A204.1 (cell line): ENCODE results near the gene CYTH2.

Experiments used
- FAIRE-seq: peaks from 2 replicates; lab custom pipeline; 2012; peaks lifted over from hg19 to GRCh38; lab: Jason Lieb, UNC

CYTH2 gene

DNA sequence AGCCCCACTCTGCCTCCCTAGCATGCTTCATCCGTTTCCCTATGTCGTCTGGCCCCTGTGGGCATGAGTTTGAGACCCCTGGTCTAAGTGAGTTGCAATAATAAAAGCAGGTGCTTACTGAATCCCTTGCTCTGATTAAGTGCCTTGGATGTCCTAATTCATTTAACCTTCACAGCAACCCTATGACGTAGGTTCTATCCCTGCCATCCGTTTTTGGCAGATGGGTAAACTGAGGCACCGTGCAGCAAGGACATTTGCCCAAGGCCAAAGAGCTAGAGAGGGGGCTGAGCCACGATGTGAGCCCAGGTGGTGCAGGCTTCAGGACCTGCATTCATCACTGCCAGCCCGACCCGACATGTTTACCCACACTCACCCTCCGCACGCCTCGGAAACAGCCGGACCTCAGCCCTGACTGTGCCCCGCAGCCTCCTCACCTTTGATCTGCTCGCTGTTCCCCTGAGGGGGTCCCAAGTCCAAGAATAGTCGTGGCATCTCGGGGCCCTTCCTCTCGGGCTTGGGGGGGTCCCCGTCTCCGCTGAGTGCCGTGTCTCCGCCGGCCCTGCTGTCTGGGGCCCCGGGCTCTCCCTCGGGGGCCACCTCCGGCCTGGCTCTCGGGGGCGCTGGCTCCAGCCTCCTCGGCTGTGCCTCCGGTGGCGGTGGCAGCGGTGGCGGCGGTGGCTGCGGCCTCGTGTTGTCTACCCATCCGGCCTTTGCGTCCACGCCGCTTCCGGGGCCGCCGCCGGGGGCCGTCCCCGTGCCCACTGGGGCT is 28.0 kb downstream of the CYTH2 start:
- no peak for FAIRE-seq

- no peak for FAIRE-seq
These were observed 28.8 kb downstream of the CYTH2 start for GRCh38 chr19:48497728-48498594.

DNA sequence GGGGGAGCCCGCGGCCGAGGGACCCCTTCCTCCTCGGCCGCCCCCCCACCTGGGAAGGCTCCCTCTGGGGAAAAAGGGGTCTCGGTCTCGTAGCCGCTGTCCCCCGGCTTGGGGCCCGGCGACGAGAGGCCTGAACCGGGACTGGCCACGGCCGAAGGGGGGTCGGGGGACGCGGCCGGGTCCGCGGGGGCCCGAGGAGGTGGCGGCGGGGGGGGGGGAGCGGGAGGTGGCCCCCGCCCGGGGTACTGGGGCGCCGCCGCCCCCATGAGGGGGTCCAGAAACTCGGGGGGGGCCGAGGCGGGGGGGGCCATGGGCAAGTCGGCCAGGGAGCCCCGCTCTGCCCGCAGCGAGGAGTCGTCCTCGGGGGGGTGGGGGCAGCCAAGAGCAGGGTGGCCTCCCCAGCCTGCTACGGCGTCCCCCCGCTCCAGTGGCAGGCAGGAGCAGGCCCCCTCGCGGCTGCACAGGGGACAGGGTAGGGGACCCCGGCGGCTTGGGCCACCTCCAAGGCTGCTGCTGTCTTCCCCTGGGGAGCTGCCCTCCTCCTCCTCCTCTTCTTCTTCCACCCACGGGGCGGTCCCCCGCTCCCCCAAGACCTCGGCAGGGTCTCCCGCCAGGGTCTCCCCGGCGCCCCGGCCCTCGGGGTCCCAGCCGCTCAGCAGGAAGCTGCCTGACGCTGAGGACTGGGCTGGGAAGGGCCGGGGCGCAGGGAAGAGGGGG is 29.6 kb downstream of the CYTH2 start:
- no peak for FAIRE-seq

GRCh38 chr19:48499316-48500090 is 30.3 kb downstream of the CYTH2 start:
- no peak for FAIRE-seq

GRCh38 chr19:48500830-48501493 is 31.8 kb downstream of the CYTH2 start:
- FAIRE-seq: no peak

DNA sequence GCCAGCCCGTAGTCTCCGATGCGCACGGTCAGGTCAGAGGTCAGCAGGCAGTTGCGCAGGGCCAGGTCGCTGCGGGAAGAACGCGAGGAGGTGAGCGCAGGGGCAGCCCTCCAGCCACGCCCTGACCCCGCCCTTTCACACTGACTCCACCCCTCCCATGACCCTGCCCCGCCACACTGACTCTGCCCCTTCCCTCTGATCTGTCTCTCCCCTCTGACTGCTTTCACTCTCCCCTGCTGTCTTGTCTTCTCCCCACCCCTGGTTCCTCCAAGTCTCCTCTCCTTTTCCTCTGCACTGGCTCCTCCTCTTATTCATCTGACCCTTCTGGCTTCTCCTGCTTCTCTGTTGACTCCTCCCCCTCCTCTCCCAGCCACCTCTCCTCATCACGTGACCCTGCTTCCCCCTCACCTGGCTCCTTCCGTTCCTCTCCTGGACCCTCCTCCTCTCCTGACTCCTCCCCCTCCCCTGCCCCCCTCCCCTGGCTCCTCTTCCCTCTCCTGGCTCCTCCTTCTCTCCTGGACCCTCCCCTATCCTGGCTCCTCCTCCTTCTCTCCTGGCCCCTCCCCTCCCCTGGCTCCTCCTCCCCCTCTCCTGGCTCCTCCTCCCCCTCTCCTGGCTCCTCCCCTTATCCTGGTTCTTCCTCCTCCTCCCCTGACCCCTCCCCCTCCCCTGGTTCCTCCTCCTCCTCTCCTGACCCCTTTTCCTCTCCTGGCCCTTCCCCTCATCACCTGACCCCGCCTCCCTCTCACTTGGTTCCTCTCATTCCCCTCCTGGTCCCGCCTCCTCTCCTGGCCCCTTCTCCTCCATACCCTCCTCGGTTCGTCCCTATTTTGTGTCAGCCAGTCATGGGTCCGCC is 32.6 kb downstream of the CYTH2 start:
- FAIRE-seq: no peak

DNA sequence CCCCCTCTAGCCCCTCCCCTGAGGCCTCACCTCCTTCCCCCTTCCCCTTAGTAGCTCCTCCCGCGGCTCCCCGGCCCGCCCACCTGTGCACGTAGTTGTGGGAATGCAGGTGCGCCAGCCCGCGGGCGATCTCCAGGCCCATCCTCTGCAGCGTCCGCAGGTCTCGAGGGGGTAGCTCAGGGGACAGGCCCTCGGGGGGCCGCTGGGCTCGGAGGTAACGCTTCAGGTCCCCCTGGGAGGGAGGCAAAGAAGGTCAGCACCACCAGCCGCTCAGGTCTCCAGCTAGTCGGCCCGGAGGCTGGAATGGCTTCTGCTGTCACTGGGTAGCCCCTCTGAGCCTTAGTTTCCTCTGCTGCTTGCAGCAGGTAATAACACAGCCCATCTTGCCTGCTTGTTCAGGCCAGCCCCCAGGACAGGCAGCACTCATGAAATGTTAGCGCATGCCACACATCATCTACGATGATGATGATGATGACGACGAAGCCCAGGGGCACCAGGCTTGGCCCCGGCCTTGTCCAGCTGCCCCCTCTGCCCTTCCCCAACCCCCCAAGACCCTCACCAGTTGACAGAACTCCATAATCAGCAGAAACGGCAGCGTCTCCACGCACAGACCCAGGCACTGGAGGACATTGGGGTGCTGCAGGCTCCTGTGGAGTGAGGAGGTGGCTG is 33.3 kb downstream of the CYTH2 start:
- no peak for FAIRE-seq

DNA sequence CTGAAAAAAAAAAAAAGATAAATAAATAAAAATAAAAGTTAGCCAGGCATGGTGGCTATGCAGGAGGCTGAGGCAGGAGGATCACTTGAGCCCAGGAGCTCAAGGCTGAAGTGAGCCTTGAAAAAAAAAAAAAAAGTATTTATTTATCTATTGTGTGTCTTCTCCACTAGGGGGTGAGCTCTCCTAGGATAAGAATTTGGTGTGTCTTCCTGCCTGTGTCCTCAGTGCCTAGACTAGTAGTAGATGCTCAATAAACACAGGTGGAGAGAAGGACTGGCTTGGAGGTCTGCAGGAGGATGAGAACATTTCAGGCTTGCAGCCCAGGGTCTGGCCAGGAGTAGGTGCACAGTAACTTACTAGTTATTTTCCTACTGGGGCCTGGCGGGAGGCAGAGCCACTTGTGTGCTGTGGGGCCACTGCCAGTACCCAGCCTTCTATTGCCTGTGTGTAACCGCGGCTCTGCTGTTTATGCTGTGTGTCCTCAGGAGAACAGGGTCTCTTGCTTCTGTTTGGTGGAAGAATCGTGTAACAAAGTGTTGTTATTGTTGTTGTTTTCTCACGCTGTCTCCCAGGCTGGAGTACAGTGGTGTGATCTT is 37.1 kb downstream of the CYTH2 start:
- no peak for FAIRE-seq

GRCh38 chr19:48507911-48508439 is 38.8 kb downstream of the CYTH2 start:
- FAIRE-seq: no peak

GRCh38 chr19:48508729-48509411 is 39.7 kb downstream of the CYTH2 start:
- FAIRE-seq: no peak

DNA sequence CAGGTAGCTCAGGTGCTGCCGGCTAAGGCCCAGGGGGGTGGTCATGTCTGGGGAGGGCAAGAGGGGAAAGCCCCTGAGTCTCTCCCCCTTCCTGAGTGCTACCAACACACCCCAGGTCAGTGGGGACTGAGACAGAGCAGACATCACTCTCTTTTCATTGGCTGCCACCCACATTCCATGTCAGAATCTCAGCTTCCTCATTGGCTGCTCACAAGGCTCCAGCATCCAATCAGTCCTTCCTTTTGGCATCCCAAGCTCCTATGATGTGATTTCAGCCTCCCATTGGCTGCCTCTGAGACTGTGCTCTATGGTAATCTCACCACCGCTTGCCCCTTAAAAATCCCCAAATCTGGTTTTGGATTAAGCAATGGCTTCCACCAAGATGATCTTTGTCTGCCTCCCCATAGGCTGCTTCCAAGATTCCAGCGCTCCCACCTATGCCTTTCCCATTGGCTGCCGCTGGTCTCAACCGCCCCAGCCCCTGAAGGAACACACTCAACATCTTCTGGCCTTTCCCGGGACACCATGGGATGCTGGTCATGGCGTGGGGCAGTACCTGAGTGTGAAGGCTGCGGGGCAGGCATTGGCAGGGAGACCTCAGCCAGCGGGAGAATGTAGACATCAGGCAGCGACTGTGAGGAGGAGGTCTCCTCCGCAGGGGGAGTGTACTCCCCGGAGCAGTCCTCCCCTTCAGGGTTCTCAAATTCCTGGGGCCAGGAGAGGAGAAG is 40.5 kb downstream of the CYTH2 start:
- no peak for FAIRE-seq

- FAIRE-seq: no peak
These were observed 41.5 kb downstream of the CYTH2 start for GRCh38 chr19:48510421-48511268.

DNA sequence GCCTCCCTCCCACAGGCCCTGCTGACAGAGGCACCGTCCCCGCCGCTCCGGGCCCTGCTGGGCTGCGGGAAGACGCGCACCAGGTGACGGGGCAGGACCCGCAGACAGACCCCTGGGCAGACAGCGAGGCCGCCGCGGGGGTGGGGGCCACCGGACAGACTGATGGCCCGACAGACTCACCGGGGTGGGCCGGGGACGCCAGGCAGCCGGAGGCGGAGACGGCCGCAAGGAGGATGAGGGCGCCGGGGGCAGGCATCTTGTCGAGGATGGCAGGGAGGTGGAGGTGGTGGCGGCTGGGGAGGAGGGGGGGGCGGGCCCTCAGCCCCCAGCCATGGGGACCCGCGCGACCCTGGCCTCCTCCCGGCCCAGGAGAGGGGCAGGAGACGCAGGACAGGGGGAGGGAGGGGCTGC is 42.2 kb downstream of the CYTH2 start:
- no peak for FAIRE-seq

GRCh38 chr19:48511800-48512503 is 42.8 kb downstream of the CYTH2 start, which contains the start of gene LMTK3:
TSS of gene LMTK3 (minus strand) at chr19:48511835. CDS start at chr19:48511576, 259 bp downstream.
- FAIRE-seq: no peak

GRCh38 chr19:48512504-48513288 is 43.5 kb downstream of the CYTH2 start:
- no peak for FAIRE-seq
